Erythroblast (primary cell): ENCODE data around the gene HID1.
A peak's percentile ranks its signal among the peaks of the same experiment; 100 is the strongest.

ENCODE experiments used
- DNase-seq, 2 experiments: peaks; one replicate each; lab custom pipeline; 2025; lab: John Stamatoyannopoulos, UW
- GATA1 ChIP-seq: IDR thresholded peaks from 2 replicates; pipeline ENCODE4 v1.6.1; 2011; ENCODE audit warnings: low read depth, mild to moderate bottlenecking, control low read depth, low read length, moderate library complexity
- POLR2A ChIP-seq: IDR thresholded peaks from 2 replicates; pipeline ENCODE4 v1.6.1; 2011; ENCODE audit warnings: mild to moderate bottlenecking, low read length

HID1 gene, protein sequence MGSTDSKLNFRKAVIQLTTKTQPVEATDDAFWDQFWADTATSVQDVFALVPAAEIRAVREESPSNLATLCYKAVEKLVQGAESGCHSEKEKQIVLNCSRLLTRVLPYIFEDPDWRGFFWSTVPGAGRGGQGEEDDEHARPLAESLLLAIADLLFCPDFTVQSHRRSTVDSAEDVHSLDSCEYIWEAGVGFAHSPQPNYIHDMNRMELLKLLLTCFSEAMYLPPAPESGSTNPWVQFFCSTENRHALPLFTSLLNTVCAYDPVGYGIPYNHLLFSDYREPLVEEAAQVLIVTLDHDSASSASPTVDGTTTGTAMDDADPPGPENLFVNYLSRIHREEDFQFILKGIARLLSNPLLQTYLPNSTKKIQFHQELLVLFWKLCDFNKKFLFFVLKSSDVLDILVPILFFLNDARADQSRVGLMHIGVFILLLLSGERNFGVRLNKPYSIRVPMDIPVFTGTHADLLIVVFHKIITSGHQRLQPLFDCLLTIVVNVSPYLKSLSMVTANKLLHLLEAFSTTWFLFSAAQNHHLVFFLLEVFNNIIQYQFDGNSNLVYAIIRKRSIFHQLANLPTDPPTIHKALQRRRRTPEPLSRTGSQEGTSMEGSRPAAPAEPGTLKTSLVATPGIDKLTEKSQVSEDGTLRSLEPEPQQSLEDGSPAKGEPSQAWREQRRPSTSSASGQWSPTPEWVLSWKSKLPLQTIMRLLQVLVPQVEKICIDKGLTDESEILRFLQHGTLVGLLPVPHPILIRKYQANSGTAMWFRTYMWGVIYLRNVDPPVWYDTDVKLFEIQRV

DNA sequence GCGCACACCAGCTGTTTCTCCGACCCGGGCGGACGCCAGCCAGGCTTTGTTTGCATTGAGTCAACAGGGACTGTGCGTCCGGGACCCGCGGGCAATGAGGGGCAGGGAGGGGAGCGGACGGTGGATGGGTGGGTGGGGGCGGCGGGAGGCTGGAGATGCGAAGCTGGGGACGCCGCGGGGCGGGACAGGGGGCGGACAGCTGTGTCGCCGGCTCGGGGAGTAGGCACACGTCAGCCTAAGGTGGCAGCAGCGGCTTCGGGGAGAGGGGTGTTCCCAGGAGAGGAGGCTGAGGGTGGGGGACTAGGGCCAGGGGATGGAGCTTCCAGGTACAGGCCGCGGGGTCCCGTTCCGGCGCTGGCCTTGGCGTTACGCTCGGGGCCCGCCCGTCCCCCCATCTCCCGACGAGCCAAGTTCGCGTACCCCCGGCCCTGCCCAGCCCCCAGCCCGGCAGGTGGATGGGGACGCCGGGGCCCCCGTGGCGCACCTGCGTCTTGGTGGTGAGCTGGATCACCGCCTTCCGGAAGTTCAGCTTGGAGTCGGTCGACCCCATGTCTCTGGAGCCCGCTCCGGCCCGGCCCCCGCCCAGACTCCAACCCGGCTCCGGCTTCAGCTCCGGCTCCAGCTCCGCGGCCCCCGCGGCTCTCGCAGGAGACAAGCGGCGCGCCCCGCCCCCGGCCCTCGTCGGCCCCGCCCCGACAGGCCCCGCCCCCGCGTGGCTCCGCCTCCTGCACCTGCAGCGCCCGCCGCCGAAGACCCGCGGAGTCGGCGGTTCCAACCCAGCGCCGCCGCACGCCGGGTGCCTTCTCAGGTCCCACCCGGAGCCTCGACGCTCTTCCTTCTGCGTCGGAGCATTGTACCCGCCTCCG lies at the start of gene HID1:
Gene HID1 (minus strand): TSS at position 653 of the 866 bp plus-strand sequence. CDS start 103 bp downstream, at position 550.
- TF ChIP-seq GATA1 (no peak), POLR2A (no peak)
- peak; percentile 51 to 65 for DNase-seq

DNA sequence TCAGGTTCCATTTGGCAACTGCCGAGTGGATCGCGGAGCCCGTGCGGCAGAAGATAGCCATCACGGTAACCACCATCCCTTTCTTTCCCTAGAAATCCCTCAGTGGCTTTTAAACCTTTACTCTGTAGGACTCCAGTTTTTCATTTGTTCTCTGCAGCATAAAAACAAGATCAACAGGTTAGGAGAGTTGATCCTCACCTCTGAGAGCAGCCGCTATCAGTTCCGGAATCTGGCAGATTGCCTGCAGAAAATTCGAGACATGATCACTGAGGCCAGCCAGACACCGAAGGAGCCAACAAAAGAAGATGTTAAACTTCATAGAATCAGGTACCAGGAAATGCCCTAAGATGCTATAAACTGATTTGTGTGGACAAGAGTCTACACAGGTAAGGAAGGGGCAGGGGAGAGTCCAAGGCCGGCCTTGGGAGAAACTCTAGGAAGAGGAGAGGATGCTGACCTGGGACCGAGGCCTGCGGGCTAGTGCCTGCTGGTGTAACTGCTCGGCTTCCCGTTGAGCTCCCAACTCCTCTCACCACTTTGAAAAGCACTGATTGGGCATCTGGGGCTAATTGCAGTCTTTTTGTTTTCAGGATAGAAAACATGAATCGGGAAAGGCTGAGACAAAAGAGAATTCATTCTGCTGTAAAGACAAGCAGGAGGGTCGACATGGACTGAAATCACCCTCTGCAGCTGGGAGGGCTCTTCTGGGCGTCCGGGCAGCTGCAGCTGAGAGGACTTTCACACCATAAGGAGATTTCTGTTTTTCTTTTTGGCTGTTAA lies 48.0 kb upstream of the HID1 start:
- TF ChIP-seq GATA1 (no peak), POLR2A (no peak)
- no peak for DNase-seq

DNA sequence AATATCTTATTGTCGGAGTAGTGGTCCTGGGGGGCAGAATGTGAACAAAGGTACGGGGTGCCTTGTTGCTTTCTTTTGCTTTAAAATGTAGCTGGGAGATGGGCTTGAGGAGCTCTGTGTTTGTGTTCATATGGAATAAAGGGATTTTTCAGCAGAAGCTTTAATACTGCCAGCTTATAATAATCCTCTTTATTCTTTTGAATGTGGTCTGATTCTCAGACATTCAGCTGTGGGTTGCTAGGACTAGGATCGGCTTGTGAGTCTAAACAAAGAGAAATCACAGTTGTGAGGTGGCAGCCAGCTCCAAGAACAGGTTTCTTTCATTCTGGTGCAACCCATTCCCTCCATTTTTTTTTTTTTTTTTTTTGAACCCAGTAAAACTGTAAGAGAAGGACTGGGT lies 47.2 kb upstream of the HID1 start:
- no peak for TF ChIP-seq GATA1
- no peak for TF ChIP-seq POLR2A
- no peak for DNase-seq

DNA sequence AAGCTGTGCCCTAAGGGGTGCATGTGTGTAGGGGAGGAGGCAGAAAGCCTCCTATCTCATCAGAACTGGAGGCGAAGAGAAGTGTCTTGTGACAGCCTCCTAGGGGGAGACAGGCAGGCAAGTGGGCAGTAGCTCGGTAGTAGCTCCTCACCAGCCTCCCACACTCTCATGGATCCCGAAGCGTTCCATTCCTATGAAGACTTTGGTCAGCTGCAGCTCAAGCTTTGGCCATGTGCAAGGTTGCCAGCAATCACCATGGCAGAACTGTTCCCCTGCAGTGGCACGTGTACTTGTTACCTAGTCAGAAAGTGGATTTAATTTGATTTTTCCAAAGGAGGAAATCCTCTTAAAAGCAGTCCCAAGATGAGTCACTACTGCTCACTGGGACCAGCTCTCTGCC lies 46.6 kb upstream of the HID1 start:
- no peak for TF ChIP-seq POLR2A
- TF ChIP-seq GATA1 = no peak
- peak in 1 of 2 experiments; percentile 54 for DNase-seq

DNA sequence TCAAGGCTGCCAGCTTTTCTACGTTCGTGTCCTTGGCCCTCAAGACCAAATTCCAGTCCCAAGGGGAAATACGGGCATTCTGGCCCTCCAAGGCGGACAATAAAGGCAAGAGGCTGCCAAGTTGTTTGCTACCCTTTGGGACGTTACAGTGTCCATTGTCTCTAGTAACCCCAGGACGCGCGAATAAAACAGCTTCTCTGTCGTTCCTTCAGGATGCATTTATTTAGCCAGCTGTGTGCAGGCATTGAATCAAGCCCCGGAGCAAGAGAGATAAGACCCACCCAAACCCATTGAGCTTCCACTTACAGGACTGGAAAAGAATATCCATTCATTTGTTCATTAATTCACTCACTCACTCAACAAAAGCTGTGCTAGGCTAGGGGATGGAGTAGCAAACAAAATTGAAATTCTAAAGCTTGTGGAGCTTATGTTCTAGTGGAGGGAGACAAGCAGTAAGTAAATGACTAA lies 40.6 kb upstream of the HID1 start:
- no peak for TF ChIP-seq GATA1
- TF ChIP-seq POLR2A = no peak

DNA sequence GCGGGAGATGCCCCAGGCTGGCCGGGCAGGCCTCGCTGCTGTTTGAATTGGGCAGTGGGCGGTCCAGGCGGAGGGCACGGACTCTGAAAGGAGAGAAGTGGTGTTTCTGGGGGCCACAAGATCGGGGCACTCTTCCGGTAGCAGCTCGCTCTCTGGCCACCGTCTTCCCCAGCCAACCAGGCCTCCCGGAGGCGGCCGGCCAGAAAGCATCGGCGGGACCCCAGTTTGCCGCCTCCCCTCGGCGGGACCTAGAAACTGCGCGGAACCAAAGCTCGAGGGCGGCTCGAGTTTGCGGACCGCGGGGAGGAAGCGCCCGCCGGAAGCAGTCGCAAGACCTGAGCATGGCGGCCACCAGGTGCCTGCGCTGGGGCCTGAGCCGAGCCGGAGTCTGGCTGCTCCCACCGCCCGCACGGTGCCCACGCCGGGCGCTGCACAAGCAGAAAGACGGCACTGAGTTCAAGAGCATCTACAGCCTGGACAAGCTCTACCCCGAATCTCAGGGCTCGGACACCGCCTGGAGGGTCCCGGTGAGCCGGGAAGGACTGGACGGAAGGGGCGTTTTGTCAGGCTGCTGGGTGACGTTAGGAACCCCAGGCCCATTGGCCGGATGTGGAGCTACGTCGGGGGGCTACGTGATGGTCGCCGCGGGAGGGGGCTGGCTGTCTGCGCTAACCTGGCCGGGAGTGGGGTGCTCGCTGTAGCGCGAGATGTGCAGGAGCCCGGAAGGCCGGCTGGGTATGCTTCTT lies 40.0 kb upstream of the HID1 start, which contains the start of gene MRPL58:
Gene MRPL58 (plus strand): TSS at position 325 of the 746 bp plus-strand sequence. CDS start 17 bp downstream, at position 342.
- TF ChIP-seq GATA1 = no peak
- peak; percentile 77 for TF ChIP-seq POLR2A
- peak; percentile 92 to 93 for DNase-seq

More for the DNA sequence above, 40.6 kb upstream of the HID1 start:
- peak; percentile 63 to 68 for DNase-seq

DNA sequence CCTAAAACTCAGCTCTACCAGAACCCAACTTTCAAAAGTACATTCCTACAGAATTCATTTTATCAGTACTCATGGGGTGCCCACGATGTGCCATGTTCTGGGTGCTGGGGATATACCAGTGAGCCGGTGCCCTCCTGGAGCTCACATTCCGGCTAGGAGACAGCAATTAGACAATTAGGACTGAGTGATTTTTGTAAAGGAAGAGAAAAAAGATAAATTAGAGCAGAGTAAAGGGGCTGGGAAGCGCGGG lies 39.5 kb upstream of the HID1 start:
- no peak for DNase-seq
- no peak for TF ChIP-seq GATA1
- no peak for TF ChIP-seq POLR2A

DNA sequence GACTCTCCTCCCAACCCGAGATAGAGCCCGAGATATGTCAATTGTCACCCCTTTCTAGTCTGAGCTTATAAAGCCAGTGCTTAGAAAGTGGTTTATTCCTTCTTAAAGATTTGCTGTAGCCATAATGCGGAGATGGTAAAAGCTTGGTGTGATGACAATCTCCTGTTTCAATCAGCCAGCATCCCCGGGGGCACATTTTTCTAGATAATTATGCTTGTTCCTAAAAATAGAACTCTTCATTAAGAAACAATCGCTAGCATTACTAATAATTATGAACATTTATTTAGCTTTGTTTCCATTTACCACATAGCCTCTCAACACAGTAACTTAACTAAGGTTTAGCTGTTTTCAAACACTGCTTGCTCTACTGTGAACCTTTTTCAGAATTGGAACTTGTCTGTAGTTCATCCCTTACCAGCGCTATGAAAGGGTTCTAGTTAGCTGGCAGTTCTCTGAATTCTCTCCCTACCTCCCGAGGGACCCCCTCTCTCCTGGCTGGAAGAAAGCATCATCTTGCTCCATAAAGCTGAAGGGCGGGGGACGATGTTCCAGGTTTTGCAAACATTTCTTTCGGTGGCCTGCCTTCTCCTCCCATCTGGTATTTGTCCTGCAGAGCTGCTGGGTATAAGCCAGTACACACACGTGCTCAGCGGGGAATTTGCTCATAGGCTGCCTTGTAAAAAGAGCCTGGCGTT lies 39.0 kb upstream of the HID1 start:
- DNase-seq = no peak
- TF ChIP-seq GATA1 (no peak), POLR2A (no peak)

DNA sequence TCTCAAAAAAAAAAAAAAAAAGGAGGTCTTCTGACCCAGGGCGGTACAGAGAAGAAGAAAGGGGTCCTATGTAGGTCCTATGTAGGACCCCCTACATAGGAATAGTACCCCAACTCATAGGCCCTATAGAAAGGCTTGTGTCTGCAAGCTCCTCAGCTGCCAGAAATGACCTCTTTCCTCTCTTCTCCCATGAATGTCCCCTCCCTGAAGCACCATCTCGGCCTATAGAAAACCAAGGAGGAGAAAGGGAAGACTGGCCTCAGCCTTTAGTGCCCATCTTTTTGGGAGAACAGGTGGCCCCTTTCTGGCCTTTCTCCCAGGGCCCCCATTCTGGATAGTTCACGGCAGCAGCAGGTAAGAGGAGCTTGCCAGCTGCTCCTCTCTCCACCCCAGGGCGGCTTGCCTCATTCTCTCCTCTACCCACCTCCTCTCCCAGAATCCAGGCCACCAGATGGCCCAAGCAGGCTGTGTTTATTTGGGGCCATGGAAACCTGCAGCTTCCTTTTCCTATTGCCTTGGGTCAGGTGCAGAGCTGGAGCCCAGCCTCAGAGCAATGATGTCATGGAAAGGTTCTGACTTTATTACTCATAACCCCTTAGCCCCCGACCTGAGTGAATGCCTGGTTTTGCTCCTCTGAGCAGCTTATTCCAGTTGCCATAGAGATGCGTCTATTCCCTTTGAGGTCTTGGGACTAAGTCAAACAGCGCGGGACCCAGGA lies 38.3 kb upstream of the HID1 start:
- TF ChIP-seq GATA1 (no peak), POLR2A (no peak)
- no peak for DNase-seq

DNA sequence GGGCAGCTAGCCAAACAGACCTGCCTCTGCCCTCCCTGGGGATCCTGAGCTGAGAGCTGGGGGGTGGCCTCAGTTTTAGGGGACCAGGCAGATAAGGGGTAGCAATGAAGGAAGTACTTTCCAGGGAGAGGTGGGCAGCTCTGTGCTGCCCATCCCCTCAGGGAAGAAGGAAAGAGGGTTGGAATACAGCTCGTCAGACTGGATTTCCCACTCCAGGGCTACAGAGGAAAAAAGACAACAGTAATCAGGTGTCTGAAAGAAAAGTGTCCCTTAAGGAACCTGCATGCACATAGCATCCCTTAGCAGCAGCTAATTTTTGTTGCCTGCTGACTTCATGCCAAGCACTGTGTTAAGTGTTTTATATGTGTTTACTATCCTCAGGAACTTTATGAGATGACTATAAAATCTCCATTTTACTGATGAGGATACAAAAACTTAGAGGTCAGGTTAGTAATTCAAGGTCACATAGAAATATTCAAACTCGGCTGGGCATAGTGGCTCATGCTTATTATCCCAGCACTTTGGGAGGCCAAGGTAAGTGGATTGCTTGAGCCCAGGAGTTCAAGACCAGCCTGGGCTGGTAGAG lies 36.7 kb upstream of the HID1 start:
- no peak for TF ChIP-seq POLR2A
- TF ChIP-seq GATA1 = no peak
- no peak for DNase-seq

DNA sequence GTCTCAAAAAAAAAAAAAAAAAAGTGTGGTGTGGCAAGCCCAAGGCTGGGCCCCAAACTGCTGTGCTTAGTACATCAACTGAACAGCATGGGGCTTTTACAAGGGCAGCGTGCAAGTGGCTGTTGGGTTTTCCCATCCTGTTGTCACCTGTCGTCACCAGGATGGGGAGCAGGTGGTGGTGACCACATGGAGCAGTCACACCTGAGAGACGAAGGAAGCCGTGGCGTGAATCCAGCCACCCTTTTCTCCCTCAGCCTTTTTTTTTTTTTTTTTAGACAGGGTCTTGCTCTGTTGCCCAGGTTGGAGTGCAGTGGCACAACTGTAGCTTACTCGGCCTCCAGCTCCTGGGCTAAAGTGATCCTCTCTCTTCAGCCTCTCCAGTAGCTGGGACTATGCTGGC lies 35.8 kb upstream of the HID1 start:
- no peak for DNase-seq
- TF ChIP-seq GATA1 (no peak), POLR2A (no peak)
